Activated gamma-delta T cell treated with anti-CD3 and anti-CD28 coated beads, Interleukin-2, amount 50 U/mL, for 16 hours (primary cell): ENCODE data around the gene FADS6.
A peak's percentile ranks its signal among the peaks of the same experiment; 100 is the strongest.
"Not testable (repeated sequence)": the region's sequence is repeated elsewhere in the genome, so short reads cannot be mapped to it uniquely, and the experiment has no call there.

ENCODE experiments used
- DNase-seq: peaks from one replicate; pipeline ENCODE4 v3.0.0-alpha.2; 2020; ENCODE audit warnings: low read depth

Gene FADS6

DNA sequence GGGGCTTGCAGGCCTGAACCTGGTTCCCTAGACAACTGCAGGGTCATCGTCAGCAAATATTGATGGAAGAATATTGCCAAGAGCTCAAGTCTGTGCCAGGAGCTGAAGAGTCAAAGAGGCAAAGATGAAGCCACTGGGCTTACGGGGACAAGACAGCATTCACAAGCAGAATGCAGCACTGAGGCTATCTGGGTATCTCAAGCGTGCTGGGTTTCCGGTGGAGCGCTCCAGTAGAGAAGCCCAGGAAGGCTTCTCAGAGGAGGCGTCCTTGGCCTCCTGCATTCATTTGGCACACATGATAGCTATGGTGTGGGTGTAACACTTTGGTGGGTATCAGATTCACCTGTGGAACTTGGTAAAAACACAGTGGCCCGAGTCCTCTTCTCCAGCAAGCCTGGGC is 2.9 kb downstream of the FADS6 start:
- DNase-seq: no peak

GRCh38 chr17:74888469-74888868 is 5.0 kb downstream of the FADS6 start:
- no peak for DNase-seq

GRCh38 chr17:74883241-74883745 is 10.1 kb downstream of the FADS6 start:
- DNase-seq: no peak

DNA sequence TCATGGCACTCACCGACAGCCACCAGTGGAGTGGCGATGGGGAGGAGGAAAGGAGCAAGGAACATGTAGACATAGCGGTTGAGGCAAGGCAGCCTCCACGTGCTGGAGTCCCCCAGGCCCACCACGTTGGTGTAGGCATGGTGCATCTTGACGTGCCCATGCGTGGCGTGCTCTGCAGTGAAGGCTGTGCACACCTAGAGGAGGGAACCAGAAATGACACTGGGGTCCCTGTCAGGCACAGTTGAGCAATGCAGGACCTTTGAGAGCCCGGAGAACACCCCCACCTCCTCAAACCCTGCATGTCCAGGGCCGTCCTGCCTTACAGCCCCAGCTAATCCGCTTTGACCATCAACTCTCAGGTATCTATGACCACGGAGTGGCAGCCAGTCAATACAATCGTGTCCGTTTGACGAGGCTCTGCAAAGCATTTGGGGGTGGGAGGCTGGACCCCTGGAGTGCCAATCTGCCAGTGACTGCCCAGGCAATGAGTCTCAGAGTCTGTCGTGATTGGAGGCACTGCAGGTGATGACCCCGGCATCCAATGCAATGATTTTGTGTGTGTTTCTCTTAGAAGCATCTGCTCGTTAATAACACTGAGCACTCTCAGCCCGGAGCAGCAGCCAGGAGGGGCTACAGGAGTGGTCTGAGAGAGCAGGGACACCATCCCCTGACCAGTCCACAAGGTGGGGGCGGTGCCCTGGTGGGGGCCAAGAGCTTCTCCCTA is 10.8 kb downstream of the FADS6 start:
- DNase-seq: no peak

DNA sequence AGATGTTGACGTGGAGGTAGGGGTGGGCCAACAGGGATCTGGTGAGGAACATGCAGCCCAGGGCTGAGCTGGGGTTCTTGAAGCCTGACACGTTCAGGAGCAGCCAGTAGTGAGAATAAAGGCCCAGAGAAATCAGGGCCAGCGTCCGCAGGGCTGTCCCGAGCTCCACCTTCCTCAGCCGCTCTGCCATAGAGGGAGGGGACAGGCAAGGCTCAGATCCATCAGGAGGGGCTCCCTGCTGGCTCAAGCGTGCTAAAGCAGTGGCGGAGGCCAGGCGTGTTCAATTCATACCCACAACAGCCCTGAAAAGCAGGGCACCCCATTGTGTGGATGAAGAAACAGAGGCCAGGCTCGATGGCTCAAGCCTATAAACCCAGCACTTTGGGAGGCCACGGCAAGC is 12.4 kb downstream of the FADS6 start:
- DNase-seq: no peak

GRCh38 chr17:74879308-74879707 is 14.1 kb downstream of the FADS6 start:
- DNase-seq: no peak

DNA sequence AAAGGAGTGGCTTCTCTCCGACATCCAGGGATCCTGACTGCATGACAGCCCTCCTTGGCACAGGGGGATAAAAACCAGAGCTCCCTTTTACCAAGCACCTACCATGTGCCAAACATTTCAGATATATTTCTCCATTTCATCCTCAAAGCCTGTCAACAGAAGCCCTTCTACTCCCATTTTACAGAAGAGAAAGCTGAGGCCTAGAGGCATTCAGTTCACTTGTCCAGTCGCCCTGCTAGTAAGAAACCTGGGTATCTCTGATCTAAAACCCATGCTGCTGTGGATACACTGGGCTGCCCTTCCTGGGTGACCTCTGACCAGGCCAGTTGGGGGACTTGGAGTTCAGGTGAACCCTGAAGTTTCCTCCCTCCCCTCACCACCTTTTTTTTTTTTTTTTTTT is 14.8 kb downstream of the FADS6 start:
- no peak for DNase-seq

DNA sequence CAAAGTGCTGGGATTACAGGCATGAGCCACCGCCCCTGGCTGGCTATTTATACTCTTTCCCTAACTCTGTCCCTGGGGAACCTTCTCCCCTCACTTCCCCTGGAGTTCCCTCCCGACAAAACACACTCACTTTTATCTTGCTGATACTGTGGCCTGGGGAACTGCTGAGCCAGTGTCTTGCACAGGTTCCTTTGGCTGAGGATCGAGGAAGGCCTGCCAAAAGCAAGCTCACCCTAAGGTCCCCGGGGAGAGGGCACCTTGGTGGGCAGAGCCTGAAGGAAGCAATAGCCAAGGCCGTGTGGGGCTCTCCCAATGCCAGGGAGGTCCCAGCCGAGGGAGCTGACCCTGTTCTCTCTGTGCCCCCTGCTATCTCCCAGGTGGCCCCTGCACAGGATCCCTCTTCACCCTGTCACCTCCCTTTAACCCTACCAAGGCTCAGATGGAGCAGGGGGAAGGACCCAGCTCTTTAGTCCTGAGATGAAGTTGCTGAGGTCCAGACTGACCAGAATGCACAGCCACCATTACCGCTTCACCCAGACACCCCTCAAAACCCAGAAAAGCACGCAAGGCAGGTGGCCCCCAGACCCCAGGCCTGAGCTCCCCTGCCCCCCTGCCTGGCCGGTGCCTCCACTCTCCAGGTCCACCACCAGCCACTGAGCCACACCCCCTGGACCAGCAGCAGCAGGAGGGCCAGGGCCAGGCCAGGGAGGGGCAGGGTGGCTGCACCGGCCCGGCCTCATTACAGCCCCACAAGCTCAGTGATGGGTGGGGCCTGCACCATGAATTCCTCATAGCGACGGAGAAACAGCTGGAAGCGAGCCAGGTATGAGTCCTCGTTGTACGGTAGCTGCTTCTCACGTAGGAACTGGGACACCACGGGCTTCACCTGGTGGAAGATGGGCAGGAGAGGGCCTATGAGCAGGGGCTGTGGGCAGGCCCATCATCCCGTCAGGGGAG is 15.6 kb downstream of the FADS6 start:
- no peak for DNase-seq

- DNase-seq: no peak
Measured at GRCh38 chr17:74875977-74876593, 17.3 kb downstream of the FADS6 start.

DNA sequence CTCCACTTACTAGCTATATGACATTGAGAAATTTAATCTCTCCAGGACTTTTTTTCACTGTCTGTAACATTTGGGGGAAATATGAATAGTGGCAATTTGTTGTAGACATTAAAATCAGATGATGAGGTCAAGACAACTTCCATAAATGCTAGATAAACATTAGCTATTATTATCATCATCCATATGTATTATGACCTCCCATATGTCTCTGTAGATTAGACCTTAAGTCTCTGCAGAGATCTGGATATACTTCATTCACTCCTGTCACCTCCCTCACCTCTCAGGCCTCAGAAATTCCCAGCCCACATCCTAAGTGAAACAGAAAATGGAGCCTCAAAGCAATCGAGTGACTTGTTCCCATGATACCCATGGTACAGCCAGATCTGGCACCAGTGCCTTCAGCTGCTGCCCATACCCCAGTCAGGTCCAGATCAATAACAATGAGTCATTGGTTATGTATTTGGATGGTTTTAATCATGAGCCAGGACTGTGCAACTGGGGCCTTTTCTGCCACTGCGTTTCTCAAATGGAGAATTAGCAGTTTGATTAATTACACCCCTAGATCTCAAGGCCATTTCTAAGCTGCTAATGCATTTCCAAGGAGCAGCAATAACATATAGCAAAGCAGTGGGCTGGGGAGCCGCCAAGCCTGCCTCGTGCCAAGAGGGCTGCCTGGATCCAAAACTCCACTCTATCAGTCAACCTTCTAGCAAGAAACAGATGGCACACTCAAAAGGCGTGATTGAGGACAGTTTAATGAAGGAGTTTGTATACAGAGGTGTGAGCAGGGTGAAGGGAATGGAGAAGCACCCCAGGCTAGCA is 18.1 kb downstream of the FADS6 start:
- no peak for DNase-seq

DNA sequence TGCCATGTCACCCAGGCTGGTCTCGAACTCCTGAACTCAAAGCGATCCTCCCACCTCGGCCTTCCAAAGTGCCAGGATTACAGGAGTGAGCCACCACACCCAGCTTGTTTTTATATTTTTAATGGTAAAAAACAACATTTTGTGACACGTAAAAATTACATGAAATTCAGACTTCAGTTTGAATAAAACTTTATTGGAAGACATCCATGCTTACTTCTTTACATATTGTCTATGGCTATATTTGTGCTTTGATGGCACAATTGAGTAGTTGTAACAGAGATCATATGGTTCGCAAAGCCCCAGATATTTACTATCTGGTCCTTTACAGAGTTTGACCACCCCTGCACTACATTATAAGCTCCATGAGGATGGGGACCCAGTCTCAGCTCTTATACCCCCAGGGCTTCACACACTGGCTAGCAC is 18.8 kb downstream of the FADS6 start:
- DNase-seq: no peak

DNA sequence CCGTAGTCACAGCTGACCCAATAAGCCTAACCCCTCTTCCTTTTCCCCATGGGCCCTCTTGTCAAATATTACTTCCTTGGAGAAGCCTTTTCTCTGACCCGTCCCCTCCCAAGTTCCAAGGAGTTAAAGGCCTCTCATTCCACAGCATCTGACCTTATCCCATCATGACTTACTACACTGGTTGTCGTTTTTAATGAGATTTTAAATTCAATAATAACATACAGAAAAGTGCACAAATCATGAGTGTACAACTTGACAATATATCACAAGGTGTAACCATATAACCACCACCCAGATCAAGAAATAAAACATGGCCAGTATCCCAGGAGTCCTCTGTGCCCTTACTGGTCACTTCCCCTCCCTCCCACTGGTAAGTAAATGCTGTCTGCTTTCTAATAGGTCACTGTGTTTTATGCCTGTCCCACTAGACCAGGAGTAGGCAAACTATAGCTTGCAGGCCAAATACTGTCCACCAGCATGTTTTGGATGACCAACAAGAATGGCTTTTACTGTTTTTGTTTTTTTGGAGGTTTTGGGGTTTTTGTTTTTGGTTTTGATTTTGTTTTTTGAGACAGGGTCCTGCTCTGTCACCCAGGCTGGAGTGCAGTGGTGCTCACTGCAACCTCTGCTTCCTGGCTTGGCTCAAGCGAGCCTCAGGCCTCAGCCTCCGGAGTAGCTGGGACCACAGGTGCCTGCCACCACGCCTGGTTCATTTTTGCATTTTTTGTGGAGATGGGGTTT is 19.4 kb downstream of the FADS6 start:
- no peak for DNase-seq

- peak; percentile 99 for DNase-seq
Measured at GRCh38 chr17:74873037-74873873, 20.2 kb downstream of the FADS6 start.

DNA sequence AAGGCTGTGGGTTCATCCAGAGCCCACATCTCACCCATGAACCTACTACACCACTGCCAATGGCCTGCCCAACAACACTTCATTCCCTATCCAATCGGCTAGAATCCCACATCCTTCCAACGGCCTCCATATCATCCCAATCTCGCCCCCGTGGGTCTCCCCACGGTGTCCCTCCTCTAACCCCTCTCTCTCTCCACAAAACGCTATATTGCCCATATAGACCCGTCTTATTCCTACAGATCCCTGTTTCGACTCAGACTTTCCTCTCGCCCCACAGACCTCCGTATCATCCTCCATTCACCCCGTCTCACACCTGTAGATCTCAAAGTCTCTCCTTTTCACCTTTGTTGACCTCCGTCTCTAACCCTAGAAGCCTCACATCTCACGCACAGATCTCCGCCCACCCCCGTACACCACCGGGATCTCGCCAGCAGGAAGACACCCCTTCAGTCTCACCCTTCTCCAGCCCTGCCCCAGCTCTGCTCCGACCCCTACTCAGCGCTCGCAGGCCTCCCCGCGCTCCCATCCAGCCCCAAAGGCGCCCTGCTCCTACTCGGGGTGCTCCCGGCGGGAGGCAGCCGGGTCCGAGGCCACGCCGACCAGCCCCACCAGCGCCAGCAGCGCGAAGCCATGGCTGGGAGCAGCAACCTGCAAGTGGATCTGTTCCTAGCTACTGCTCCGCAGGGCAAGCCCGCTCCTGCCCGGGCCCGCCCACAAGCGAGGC is 21.0 kb downstream of the FADS6 start, which contains the start of gene FDXR:
Gene FDXR, minus strand, starts transcription at position 682 of the 724 bp plus-strand sequence. Its CDS starts 50 bp downstream, at position 632.
- DNase-seq: no peak

DNA sequence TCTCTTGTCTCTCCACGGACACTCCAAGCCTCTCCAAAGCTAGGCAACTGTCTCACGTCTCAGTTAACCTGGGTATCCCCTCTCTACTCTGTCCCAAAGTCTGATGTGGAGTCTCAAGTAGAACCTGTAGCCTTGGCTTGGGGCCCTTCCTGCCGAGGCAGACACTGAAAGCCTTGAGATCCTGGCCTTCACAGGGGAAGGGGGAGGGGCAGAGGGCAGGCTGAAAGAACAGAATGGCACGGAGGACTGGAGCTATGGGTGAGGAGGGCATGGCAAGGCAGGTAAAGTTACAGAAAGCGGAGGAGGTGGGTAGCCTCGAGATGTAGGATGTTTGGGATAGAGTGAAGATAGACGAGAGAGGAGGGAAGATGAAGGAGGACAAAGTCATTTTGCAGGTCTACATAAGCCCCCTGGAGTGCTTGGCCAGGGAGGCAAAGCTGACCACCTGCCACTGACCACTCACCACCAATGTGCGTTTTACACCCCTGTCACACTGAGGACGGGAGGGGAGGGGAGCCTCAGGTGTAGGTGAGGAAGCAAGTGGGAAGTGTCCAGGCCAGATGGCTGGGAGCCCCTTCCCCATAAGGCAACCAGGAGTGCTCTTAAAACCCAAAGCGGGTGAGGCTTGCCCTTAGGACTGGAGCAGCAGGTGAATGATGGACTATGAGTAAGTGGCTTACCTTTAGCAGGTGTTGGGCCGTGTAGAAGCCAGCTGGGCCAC is 21.9 kb downstream of the FADS6 start:
- no peak for DNase-seq

- DNase-seq: no peak
Measured at GRCh38 chr17:74870512-74870911, 22.9 kb downstream of the FADS6 start.

GRCh38 chr17:74870028-74870427 is 23.4 kb downstream of the FADS6 start:
- DNase-seq: not testable (repeated sequence)

DNA sequence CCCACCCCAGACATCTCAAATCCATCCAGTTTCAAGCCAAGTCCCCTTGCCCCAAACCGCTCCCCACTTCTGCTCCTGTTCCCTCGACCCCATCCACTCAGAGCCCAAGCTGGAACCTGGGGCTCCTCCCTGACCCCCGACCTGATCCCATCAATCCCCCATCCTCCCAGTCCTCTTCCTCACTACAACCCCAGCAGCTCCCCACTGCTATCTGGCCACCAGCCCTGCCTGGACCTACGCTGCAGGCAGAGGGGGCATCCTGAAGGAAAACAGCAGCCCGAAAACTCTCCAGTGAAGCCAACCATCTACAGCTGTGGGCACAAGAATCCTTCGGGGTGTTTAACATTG is 24.6 kb downstream of the FADS6 start:
- DNase-seq: no peak
